GM12878 (cell line): Measurements from ENCODE around the gene MBIP. TPM values are rescaled to one million over a fixed set of nuclear protein-coding genes. Genes with fewer than 3 reads are reported as not detected.

Experiments
- BMI1 ChIP-seq: fragments of 450-650 bp; IDR thresholded peaks from 2 replicates; pipeline ENCODE4 v1.6.1; 2016; ENCODE audit warnings: mild to moderate bottlenecking, moderate library complexity, borderline replicate concordance
- BRCA1 ChIP-seq: IDR thresholded peaks from 2 replicates; pipeline ENCODE4 v1.6.1; 2011; ENCODE audit warnings: low read depth, low read length, improper control_type of control experiment
- CHD2 ChIP-seq: IDR thresholded peaks from 2 replicates; pipeline ENCODE4 v1.6.1; 2011; ENCODE audit warnings: low read depth, low read length, improper control_type of control experiment, borderline replicate concordance
- ETV6 ChIP-seq, 2 experiments: fragments of 450-650 bp in 1 of 2; IDR thresholded peaks in 1 of 2; conservative IDR thresholded peaks in 1 of 2; 2 replicates each; pipeline ENCODE4 v1.6.1; 2014; ENCODE audit warnings: antibody characterized with exemption in 1 of 2, borderline replicate concordance in 1 of 2, low read depth in 1 of 2, mild to moderate bottlenecking in 1 of 2, moderate library complexity in 1 of 2
- GATAD2B ChIP-seq: fragments of 450-650 bp; conservative IDR thresholded peaks from 2 replicates; pipeline ENCODE4 v1.6.1; 2017; ENCODE audit warnings: low read depth, mild to moderate bottlenecking, moderate library complexity
- IKZF2 ChIP-seq, 2 experiments: fragments of 450-650 bp; IDR thresholded peaks; 2 replicates each; pipeline ENCODE4 v1.6.1; 2017; ENCODE audit warnings: mild to moderate bottlenecking in 2 of 2, moderate library complexity in 2 of 2
- MTA2 ChIP-seq: fragments of 450-650 bp; IDR thresholded peaks from 2 replicates; pipeline ENCODE4 v1.6.1; 2016; ENCODE audit warnings: low read depth, mild to moderate bottlenecking, moderate library complexity
- MYC ChIP-seq: IDR thresholded peaks from 2 replicates; pipeline ENCODE4 v1.6.1; 2011; ENCODE audit warnings: mild to moderate bottlenecking, low read length, moderate library complexity, inconsistent platforms; ENCODE audit not compliant: insufficient read depth, insufficient replicate concordance, insufficient read length, severe bottlenecking
- NRF1 ChIP-seq: conservative IDR thresholded peaks from 2 replicates; pipeline ENCODE4 v1.6.1; 2011; ENCODE audit warnings: mild to moderate bottlenecking, low read depth, low read length, improper control_type of control experiment
- PML ChIP-seq: IDR thresholded peaks from 2 replicates; pipeline ENCODE4 v1.6.1; 2012; ENCODE audit warnings: low read length, inconsistent platforms
- TARDBP ChIP-seq: IDR thresholded peaks from 2 replicates; pipeline ENCODE4 v1.6.1; 2016; ENCODE audit warnings: borderline replicate concordance
- TBL1XR1 ChIP-seq: IDR thresholded peaks from 2 replicates; pipeline ENCODE4 v1.6.1; 2012; ENCODE audit warnings: low read depth, low read length, improper control_type of control experiment
- TCF3 ChIP-seq: IDR thresholded peaks from 2 replicates; pipeline ENCODE4 v1.6.1; 2012; ENCODE audit warnings: low read depth, mild to moderate bottlenecking, low read length, borderline replicate concordance; ENCODE audit not compliant: insufficient read depth
- YY1 ChIP-seq: IDR thresholded peaks from 2 replicates; pipeline ENCODE4 v1.6.1; 2011; ENCODE audit warnings: low read depth, mild to moderate bottlenecking, low read length
- ZBTB33 ChIP-seq: fragments of 450-650 bp; IDR thresholded peaks from 2 replicates; pipeline ENCODE4 v1.6.1; 2017; ENCODE audit warnings: mild to moderate bottlenecking
- polyA plus RNA-seq, 11 experiments: library from polyadenylated mRNA; depleted of rRNA in 4 of 11; unstranded in 6 of 11; stranded (reverse) in 5 of 11; fragments of >200 nt; fragmentation: Nextera tagmentation in 4 of 11; fragmentation: Illumina TruSeq in 1 of 11; extraction: Ambion mirVana in 4 of 11; extraction: Trizol in 1 of 11; gene quantifications; 1 replicate in 1 of 11; 2 replicates in 10 of 11; pipeline versions ENCODE4 v1.2.1 to v1.2.3, GENCODE V29; 2011 to 2016; ENCODE audit warnings: inconsistent platforms in 2 of 11, missing spikeins in 2 of 11, low read depth in 1 of 11
- total RNA-seq, 4 experiments: library from RNA; depleted of rRNA in 3 of 4; stranded (reverse); fragments of >200 nt in 3 of 4; fragmentation: Illumina TruSeq in 1 of 4; extraction: Trizol in 1 of 4; gene quantifications; 2 replicates each; pipeline versions ENCODE4 v1.2.1 to v1.2.3, GENCODE V29; 2013 to 2021

Gene MBIP
- total and polyA plus RNA-seq, 10 of the 15 experiments (the other 5 are each of a cell fraction or from before 2014, with no cell fraction given), result 9.0 to 43.5 (median 32.1) TPM

GRCh38 chr14:36320897-36321381, 502 bp upstream of the MBIP start (continued):
- TF ChIP-seq ETV6 (conservative IDR thresholded peaks at IDR 0.05 in 1 of 2, IDR thresholded peaks at IDR 0.05 in 1 of 2; ENCODE audit: borderline replicate concordance in 1 of 2, low read depth in 1 of 2), result no peak
- peak; percentile 23 to 34; a peak in 1 of 4 replicates for TF ChIP-seq IKZF2 (IDR thresholded peaks at IDR 0.05)
- no peak for TF ChIP-seq TCF3
- no peak for TF ChIP-seq CHD2
- 0 out of 2 replicates have a peak, but pooled peaks have one; percentile 51 for TF ChIP-seq YY1
- 0 out of 2 replicates have a peak, but pooled peaks have one; percentile 36 for TF ChIP-seq BMI1
- no peak for TF ChIP-seq TARDBP
- 0 out of 2 replicates have a peak, but pooled peaks have one; percentile 43 for TF ChIP-seq ZBTB33
- TF ChIP-seq PML, result no peak
- no peak for TF ChIP-seq NRF1
- TF ChIP-seq GATAD2B, result peak; percentile 57; the same call in 1 of the 2 replicates
- TF ChIP-seq BRCA1, result no peak
- TF ChIP-seq MTA2, result 0 out of 2 replicates have a peak, but pooled peaks have one; percentile 0
- no peak for TF ChIP-seq MYC
- 0 out of 2 replicates have a peak, but pooled peaks have one; percentile 2 for TF ChIP-seq TBL1XR1
